GM12878 (cell line): ENCODE data around the gene PNMA8B. TPM values are rescaled to one million over a fixed set of nuclear protein-coding genes. Genes with fewer than 3 reads are reported as not detected.

Experiments used
- CHD1 ChIP-seq: IDR thresholded peaks from 2 replicates; pipeline ENCODE4 v1.6.1; 2012; ENCODE audit warnings: low read depth, low read length, improper control_type of control experiment
- CREM ChIP-seq: IDR thresholded peaks from 2 replicates; pipeline ENCODE4 v1.6.1; 2014; ENCODE audit warnings: antibody characterized with exemption, low read depth
- CTCF ChIP-seq, 3 experiments: IDR thresholded peaks in 2 of 3; conservative IDR thresholded peaks in 1 of 3; 2 replicates each; pipeline ENCODE4 v1.5.1; 2011; ENCODE audit warnings: low read depth in 3 of 3, low read length in 3 of 3, mild to moderate bottlenecking in 3 of 3, control low read depth in 2 of 3, moderate library complexity in 2 of 3, inconsistent platforms in 1 of 3, mixed read lengths in 1 of 3; ENCODE audit not compliant: control insufficient read depth in 2 of 3, insufficient read depth in 1 of 3; ENCODE audit errors: extremely low read depth in 1 of 3
- LARP7 ChIP-seq: fragments of 450-650 bp; IDR thresholded peaks from 2 replicates; pipeline ENCODE4 v1.6.1; 2017; ENCODE audit warnings: mild to moderate bottlenecking
- PKNOX1 ChIP-seq: fragments of 450-650 bp; IDR thresholded peaks from 2 replicates; pipeline ENCODE4 v1.6.1; 2016; ENCODE audit warnings: mild to moderate bottlenecking
- RFX5 ChIP-seq: IDR thresholded peaks from 2 replicates; pipeline ENCODE4 v1.6.1; 2011; ENCODE audit warnings: low read depth, low read length, improper control_type of control experiment
- SMAD1 ChIP-seq: fragments of 450-650 bp; IDR thresholded peaks from 2 replicates; pipeline ENCODE4 v1.6.1; 2018; ENCODE audit warnings: mild to moderate bottlenecking, low read depth; ENCODE audit not compliant: partially characterized antibody
- SMC3 ChIP-seq: IDR thresholded peaks from 2 replicates; pipeline ENCODE4 v1.6.1; 2011; ENCODE audit warnings: low read length, improper control_type of control experiment, borderline replicate concordance
- ZNF217 ChIP-seq: fragments of 450-650 bp; IDR thresholded peaks from 2 replicates; pipeline ENCODE4 v1.6.1; 2017; ENCODE audit warnings: antibody characterized with exemption, mild to moderate bottlenecking
- polyA plus RNA-seq, 11 experiments: library from polyadenylated mRNA; depleted of rRNA in 4 of 11; unstranded in 6 of 11; stranded (reverse) in 5 of 11; fragments of >200 nt; fragmentation: Nextera tagmentation in 4 of 11; fragmentation: Illumina TruSeq in 1 of 11; extraction: Ambion mirVana in 4 of 11; extraction: Trizol in 1 of 11; gene quantifications; 1 replicate in 1 of 11; 2 replicates in 10 of 11; pipeline versions ENCODE4 v1.2.1 to v1.2.3, GENCODE V29; 2011 to 2016; ENCODE audit warnings: inconsistent platforms in 2 of 11, missing spikeins in 2 of 11, low read depth in 1 of 11
- total RNA-seq, 4 experiments: library from RNA; depleted of rRNA in 3 of 4; stranded (reverse); fragments of >200 nt in 3 of 4; fragmentation: Illumina TruSeq in 1 of 4; extraction: Trizol in 1 of 4; gene quantifications; 2 replicates each; pipeline versions ENCODE4 v1.2.1 to v1.2.3, GENCODE V29; 2013 to 2021

The PNMA8B gene
- total and polyA plus RNA-seq, 10 of the 15 experiments (the other 5 are each of a cell fraction or from before 2014, with no cell fraction given), result 0.01 TPM; not detected in 9

DNA sequence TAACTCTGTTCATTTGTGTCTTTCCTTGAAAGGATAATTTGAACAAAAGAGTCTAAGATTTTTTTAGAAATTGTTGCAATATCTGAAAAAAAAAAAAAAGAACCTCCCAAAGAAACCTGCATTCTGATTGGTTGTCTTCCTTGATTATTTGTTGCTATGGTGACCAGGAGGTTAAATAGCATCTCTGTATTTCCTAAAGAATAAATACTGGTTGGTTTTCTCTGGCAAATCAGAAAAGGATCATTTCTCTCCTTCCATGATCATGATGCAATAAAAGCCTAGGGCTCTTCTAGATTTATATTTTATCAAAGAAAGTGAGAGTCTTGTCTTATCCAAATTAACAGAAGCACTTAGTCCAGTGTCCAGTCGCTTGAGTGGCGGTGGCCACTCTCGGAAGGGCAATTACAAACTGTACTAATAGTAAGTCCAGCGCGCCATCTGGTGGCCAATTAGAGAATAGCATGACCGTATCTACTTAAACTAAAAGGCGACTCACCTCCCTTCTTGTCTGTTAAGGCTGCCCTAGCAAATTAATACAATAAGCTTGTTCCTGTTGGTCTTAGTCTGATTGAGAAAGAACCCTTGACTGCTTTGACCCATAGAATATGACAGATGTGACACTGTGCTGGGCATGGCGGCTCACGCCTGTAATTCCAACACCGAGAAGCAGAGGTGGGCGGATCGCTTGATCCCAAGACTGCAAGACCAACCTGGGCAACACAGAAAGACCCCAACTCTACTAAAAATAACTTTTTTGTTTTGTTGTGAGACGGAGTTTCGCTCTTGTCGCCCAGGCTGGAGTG, 47.0 kb upstream of the PNMA8B start (continued):
- TF ChIP-seq PKNOX1, result peak; percentile 65
- no peak for TF ChIP-seq SMAD1
- no peak for TF ChIP-seq CHD1
- peak; percentile 75 to 77 (median 77) for TF ChIP-seq CTCF (IDR thresholded peaks at IDR 0.05 in 2 of 3, conservative IDR thresholded peaks at IDR 0.05 in 1 of 3; ENCODE audit: control insufficient read depth in 2 of 3, extremely low read depth in 1 of 3, insufficient read depth in 1 of 3, low read depth in 3 of 3, low read length in 3 of 3)
- TF ChIP-seq RFX5, result no peak
- no peak for TF ChIP-seq CREM
- no peak for TF ChIP-seq LARP7
- TF ChIP-seq SMC3, result peak; percentile 70; the same call in 1 of the 2 replicates
- TF ChIP-seq ZNF217, result no peak
